WTC11 (cell line): ENCODE measurements around the gene RUNX1. TPM values are rescaled to one million over a fixed set of nuclear protein-coding genes. Genes with fewer than 3 reads are reported as not detected.

ENCODE experiments used
- ATAC-seq: fragments of 200-7000 bp; cut with Tn5 transposase; 2 replicates; pipeline ENCODE4 v1.10.0; 2021; ENCODE audit warnings: mild to moderate bottlenecking, moderate library complexity
- CTCF ChIA-PET: fragments of 300-600 bp; sonication (Branson Sonifier 250); formaldehyde crosslinking; loops from one replicate; lab custom pipeline; 2021; ENCODE audit warnings: antibody characterized with exemption; lab: Charles Lee
- POLR2A ChIA-PET: fragments of 350-600 bp; sonication (Branson Sonifier 250); formaldehyde crosslinking; loops from one replicate; lab custom pipeline; 2021; ENCODE audit warnings: antibody characterized with exemption; lab: Charles Lee
- DNase-seq: peaks from one replicate; pipeline ENCODE4 v3.0.0; 2021; ENCODE audit warnings: low spot score
- H3K27ac Mint-ChIP-seq: 2 replicates; pipeline ENCODE4 v1.8.0; 2021; ENCODE audit warnings: mixed read lengths
- H3K27me3 Mint-ChIP-seq: 2 replicates; pipeline ENCODE4 v1.8.0; 2021; ENCODE audit warnings: low read depth, mild to moderate bottlenecking, moderate library complexity, mixed read lengths
- H3K36me3 Mint-ChIP-seq: 2 replicates; pipeline ENCODE4 v1.8.0; 2021; ENCODE audit warnings: mixed read lengths
- H3K4me1 Mint-ChIP-seq: 2 replicates; pipeline ENCODE4 v1.8.0; 2022; ENCODE audit warnings: mixed read lengths
- H3K4me3 Mint-ChIP-seq: 2 replicates; pipeline ENCODE4 v1.8.0; 2021; ENCODE audit warnings: mild to moderate bottlenecking, moderate library complexity, mixed read lengths
- H3K9me3 Mint-ChIP-seq: 2 replicates; pipeline ENCODE4 v1.8.0; 2021; ENCODE audit warnings: mixed read lengths
- ELF4 ChIP-seq: sonication (generic); formaldehyde crosslinking; IDR thresholded peaks from 2 replicates; pipeline ENCODE4 v1.8.1; 2022; ENCODE audit warnings: low read depth, mild to moderate bottlenecking, moderate library complexity, missing genetic modification reagents
- EMX1 ChIP-seq: fragments of 250-450 bp; sonication (Bioruptor Pico); IDR thresholded peaks from 2 replicates; pipeline ENCODE4 v1.8.0; 2021; ENCODE audit warnings: mild to moderate bottlenecking
- GABPB1 ChIP-seq: sonication (generic); formaldehyde crosslinking; IDR thresholded peaks from 2 replicates; pipeline ENCODE4 v1.8.1; 2023; ENCODE audit warnings: mild to moderate bottlenecking, missing genetic modification reagents
- GTF2I ChIP-seq: fragments of 250-450 bp; sonication (Bioruptor Pico); conservative IDR thresholded peaks from 2 replicates; pipeline ENCODE4 v1.4.0; 2021; ENCODE audit warnings: mild to moderate bottlenecking
- NFATC4 ChIP-seq: fragments of 250-450 bp; sonication (Bioruptor Pico); IDR thresholded peaks from 2 replicates; pipeline ENCODE4 v1.9.0; 2021; ENCODE audit warnings: mild to moderate bottlenecking
- NR1H2 ChIP-seq: sonication (generic); formaldehyde crosslinking; IDR thresholded peaks from 2 replicates; pipeline ENCODE4 v1.9.0; 2021; ENCODE audit warnings: mild to moderate bottlenecking, moderate library complexity, missing genetic modification reagents
- RELA ChIP-seq: sonication (generic); formaldehyde crosslinking; IDR thresholded peaks from 2 replicates; pipeline ENCODE4 v1.8.1; 2022; ENCODE audit warnings: missing genetic modification reagents, mild to moderate bottlenecking, borderline replicate concordance
- SMAD3 ChIP-seq: sonication (generic); formaldehyde crosslinking; IDR thresholded peaks from 2 replicates; pipeline ENCODE4 v1.8.0; 2022; ENCODE audit warnings: missing genetic modification reagents, mild to moderate bottlenecking, borderline replicate concordance
- TEAD1 ChIP-seq: sonication (generic); formaldehyde crosslinking; IDR thresholded peaks from 2 replicates; pipeline ENCODE4 v1.8.0; 2022; ENCODE audit warnings: mild to moderate bottlenecking, missing genetic modification reagents
- TEAD4 ChIP-seq: sonication (generic); formaldehyde crosslinking; IDR thresholded peaks from 2 replicates; pipeline ENCODE4 v1.8.0; 2022; ENCODE audit warnings: mild to moderate bottlenecking, missing genetic modification reagents
- ZBTB21 ChIP-seq: sonication (generic); formaldehyde crosslinking; IDR thresholded peaks from 2 replicates; pipeline ENCODE4 v1.8.1; 2023; ENCODE audit warnings: mild to moderate bottlenecking, missing genetic modification reagents, borderline replicate concordance
- ZNF121 ChIP-seq: sonication (generic); formaldehyde crosslinking; IDR thresholded peaks from 2 replicates; pipeline ENCODE4 v1.8.0; 2023; ENCODE audit warnings: missing genetic modification reagents
- ZNF396 ChIP-seq: fragments of 250-450 bp; sonication (Bioruptor Pico); IDR thresholded peaks from 2 replicates; pipeline ENCODE4 v1.8.0; 2021; ENCODE audit warnings: mild to moderate bottlenecking, moderate library complexity, borderline replicate concordance
- total RNA-seq: library from RNA; stranded (reverse); gene quantifications from 3 replicates; pipeline ENCODE4 v1.2.3, GENCODE V29; 2021
- TF ChIP-seq, protein P1 (sequence below): sonication (generic); formaldehyde crosslinking; IDR thresholded peaks from 2 replicates; pipeline ENCODE4 v1.8.0; 2022; ENCODE audit warnings: mild to moderate bottlenecking, missing genetic modification reagents
- TF ChIP-seq, protein P2 (sequence below): sonication (generic); formaldehyde crosslinking; IDR thresholded peaks from 2 replicates; pipeline ENCODE4 v1.8.1; 2022; ENCODE audit warnings: mild to moderate bottlenecking, moderate library complexity, missing genetic modification reagents
- TF ChIP-seq, protein P3 (sequence below): fragments of 250-450 bp; sonication (Bioruptor Pico); IDR thresholded peaks from 2 replicates; pipeline ENCODE4 v2.1.2; 2022; ENCODE audit warnings: mild to moderate bottlenecking, moderate library complexity
- TF ChIP-seq, protein P4 (sequence below): sonication (generic); formaldehyde crosslinking; IDR thresholded peaks from 2 replicates; pipeline ENCODE4 v1.8.1; 2022; ENCODE audit warnings: missing genetic modification reagents, borderline replicate concordance
- TF ChIP-seq, protein P5 (sequence below): sonication (generic); formaldehyde crosslinking; IDR thresholded peaks from 2 replicates; pipeline ENCODE4 v1.8.0; 2022; ENCODE audit warnings: mild to moderate bottlenecking, missing genetic modification reagents
- TF ChIP-seq, protein P6 (sequence below): sonication (generic); formaldehyde crosslinking; conservative IDR thresholded peaks from 2 replicates; pipeline ENCODE4 v1.8.1; 2023; ENCODE audit warnings: mild to moderate bottlenecking, low read depth, missing genetic modification reagents, moderate library complexity
- TF ChIP-seq, protein P7 (sequence below): fragments of 250-450 bp; sonication (Bioruptor Pico); IDR thresholded peaks from 2 replicates; pipeline ENCODE4 v1.9.0; 2021; ENCODE audit warnings: mild to moderate bottlenecking

Gene RUNX1
- total RNA-seq, 1 experiment from 2014 or later: 2.2 TPM

DNA sequence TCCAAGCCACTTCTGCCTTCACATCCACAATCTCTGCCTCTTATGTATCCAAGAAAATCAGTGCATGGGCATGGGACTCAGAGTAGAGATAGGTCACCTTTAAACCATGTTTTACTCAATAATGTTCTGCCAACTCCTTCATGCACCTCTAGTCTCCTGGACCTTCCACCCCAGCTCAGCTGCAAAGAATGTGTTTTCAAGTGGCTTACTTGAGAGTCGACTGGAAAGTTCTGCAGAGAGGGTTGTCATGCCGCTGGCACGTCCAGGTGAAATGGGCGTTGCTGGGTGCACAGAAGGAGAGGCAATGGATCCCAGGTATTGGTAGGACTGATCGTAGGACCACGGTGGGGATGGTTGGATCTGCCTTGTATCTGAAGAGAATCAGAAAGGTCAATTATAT is 250.0 kb downstream of the RUNX1 start:
- Mint-ChIP-seq H3K4me3 (no peak overlapping the region), H3K27me3 (no peaks in the 10 kb centered on the region; the same call in 1 of the 2 replicates), H3K27ac (no peak overlapping the region), H3K4me1 (peaks cover 22% of the 10 kb centered on the region), H3K9me3 (peaks cover 2% of the 10 kb centered on the region), H3K36me3 (no peaks in the 10 kb centered on the region)
- DNase-seq (no peak), ATAC-seq (no peak)
- TF ChIP-seq NFATC4 (no peak), ZBTB21 (CRISPR knock-in tag) (no peak), ZNF396 (CRISPR knock-in tag) (no peak), SMAD3 (CRISPR knock-in tag) (no peak), ZNF121 (no peak), TEAD1 (CRISPR knock-in tag) (no peak), RELA (no peak), TEAD4 (CRISPR knock-in tag) (no peak), GABPB1 (CRISPR knock-in tag) (no peak), GTF2I (CRISPR knock-in tag) (no peak), NR1H2 (CRISPR knock-in tag) (no peak), EMX1 (CRISPR knock-in tag) (no peak)
- TF ChIP-seq, protein P1, sequence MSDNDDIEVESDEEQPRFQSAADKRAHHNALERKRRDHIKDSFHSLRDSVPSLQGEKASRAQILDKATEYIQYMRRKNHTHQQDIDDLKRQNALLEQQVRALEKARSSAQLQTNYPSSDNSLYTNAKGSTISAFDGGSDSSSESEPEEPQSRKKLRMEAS: no peak
- TF ChIP-seq, protein P2, sequence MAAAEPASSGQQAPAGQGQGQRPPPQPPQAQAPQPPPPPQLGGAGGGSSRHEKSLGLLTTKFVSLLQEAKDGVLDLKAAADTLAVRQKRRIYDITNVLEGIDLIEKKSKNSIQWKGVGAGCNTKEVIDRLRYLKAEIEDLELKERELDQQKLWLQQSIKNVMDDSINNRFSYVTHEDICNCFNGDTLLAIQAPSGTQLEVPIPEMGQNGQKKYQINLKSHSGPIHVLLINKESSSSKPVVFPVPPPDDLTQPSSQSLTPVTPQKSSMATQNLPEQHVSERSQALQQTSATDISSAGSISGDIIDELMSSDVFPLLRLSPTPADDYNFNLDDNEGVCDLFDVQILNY: no peak
- TF ChIP-seq, protein P3, sequence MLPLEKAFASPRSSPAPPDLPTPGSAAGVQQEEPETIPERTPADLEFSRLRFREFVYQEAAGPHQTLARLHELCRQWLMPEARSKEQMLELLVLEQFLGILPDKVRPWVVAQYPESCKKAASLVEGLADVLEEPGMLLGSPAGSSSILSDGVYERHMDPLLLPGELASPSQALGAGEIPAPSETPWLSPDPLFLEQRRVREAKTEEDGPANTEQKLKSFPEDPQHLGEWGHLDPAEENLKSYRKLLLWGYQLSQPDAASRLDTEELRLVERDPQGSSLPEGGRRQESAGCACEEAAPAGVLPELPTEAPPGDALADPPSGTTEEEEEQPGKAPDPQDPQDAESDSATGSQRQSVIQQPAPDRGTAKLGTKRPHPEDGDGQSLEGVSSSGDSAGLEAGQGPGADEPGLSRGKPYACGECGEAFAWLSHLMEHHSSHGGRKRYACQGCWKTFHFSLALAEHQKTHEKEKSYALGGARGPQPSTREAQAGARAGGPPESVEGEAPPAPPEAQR (CRISPR knock-in tag): no peak
- TF ChIP-seq, protein P4, sequence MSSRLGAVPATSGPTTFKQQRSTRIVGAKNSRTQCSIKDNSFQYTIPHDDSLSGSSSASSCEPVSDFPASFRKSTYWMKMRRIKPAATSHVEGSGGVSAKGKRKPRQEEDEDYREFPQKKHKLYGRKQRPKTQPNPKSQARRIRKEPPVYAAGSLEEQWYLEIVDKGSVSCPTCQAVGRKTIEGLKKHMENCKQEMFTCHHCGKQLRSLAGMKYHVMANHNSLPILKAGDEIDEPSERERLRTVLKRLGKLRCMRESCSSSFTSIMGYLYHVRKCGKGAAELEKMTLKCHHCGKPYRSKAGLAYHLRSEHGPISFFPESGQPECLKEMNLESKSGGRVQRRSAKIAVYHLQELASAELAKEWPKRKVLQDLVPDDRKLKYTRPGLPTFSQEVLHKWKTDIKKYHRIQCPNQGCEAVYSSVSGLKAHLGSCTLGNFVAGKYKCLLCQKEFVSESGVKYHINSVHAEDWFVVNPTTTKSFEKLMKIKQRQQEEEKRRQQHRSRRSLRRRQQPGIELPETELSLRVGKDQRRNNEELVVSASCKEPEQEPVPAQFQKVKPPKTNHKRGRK (CRISPR knock-in tag): no peak
- TF ChIP-seq, protein P5, sequence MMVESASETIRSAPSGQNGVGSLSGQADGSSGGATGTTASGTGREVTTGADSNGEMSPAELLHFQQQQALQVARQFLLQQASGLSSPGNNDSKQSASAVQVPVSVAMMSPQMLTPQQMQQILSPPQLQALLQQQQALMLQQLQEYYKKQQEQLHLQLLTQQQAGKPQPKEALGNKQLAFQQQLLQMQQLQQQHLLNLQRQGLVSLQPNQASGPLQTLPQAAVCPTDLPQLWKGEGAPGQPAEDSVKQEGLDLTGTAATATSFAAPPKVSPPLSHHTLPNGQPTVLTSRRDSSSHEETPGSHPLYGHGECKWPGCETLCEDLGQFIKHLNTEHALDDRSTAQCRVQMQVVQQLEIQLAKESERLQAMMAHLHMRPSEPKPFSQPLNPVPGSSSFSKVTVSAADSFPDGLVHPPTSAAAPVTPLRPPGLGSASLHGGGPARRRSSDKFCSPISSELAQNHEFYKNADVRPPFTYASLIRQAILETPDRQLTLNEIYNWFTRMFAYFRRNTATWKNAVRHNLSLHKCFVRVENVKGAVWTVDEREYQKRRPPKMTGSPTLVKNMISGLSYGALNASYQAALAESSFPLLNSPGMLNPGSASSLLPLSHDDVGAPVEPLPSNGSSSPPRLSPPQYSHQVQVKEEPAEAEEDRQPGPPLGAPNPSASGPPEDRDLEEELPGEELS: no peak
- POLR2A ChIA-PET: no interaction called here
- CTCF ChIA-PET: interaction anchor here (4.8 kb wide), 1 partner anchor 53 kb away, joined by 36 read pairs; no protein-coding TSS in a partner anchor

DNA sequence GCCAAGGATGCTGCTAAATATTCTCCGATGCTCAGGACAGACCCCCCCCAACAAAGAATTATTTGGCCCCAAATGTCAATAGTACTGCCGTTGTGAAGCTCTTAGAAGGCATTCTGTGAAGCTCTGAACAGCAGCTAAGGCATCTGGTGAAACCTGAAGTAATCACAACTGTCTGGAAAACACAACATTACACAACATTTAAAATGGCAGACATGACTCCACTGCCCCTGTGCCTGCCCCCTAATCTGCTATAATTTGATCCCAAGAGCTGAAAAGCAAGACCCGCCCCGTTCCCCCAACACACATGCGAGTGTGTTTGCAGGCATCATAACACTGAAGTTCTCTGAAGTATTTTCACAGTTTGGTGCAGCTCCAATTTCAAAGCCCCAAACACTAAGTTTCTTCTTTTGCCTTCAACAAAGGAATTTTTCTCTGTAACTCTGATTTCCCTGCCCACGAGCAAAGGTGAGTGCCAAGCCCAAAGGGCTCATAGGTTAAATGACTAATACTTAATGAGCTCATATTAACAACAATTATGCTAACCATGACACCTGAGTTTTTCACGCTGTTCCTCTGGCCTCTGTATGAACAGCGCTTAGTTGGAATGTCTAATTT is 251.1 kb downstream of the RUNX1 start:
- H3K27me3 Mint-ChIP-seq: no peaks in the 10 kb centered on the region; the same call in 1 of the 2 replicates
- H3K9me3 Mint-ChIP-seq: no peaks in the 10 kb centered on the region
- H3K4me3 Mint-ChIP-seq: no peak overlapping the region
- peaks cover 22% of the 10 kb centered on the region for H3K4me1 Mint-ChIP-seq
- ChIA-PET POLR2A (no interaction called here), CTCF (interaction anchor here (4.8 kb wide), 1 partner anchor 52 kb away, joined by 36 read pairs; no protein-coding TSS in a partner anchor)
- H3K36me3 Mint-ChIP-seq: no peaks in the 10 kb centered on the region
- no peak for DNase-seq
- H3K27ac Mint-ChIP-seq: no peak overlapping the region
- ATAC-seq: no peak
- TF ChIP-seq, protein P6, sequence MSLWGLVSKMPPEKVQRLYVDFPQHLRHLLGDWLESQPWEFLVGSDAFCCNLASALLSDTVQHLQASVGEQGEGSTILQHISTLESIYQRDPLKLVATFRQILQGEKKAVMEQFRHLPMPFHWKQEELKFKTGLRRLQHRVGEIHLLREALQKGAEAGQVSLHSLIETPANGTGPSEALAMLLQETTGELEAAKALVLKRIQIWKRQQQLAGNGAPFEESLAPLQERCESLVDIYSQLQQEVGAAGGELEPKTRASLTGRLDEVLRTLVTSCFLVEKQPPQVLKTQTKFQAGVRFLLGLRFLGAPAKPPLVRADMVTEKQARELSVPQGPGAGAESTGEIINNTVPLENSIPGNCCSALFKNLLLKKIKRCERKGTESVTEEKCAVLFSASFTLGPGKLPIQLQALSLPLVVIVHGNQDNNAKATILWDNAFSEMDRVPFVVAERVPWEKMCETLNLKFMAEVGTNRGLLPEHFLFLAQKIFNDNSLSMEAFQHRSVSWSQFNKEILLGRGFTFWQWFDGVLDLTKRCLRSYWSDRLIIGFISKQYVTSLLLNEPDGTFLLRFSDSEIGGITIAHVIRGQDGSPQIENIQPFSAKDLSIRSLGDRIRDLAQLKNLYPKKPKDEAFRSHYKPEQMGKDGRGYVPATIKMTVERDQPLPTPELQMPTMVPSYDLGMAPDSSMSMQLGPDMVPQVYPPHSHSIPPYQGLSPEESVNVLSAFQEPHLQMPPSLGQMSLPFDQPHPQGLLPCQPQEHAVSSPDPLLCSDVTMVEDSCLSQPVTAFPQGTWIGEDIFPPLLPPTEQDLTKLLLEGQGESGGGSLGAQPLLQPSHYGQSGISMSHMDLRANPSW: no peak
- TF ChIP-seq TEAD1 (CRISPR knock-in tag) (no peak), ELF4 (CRISPR knock-in tag) (no peak), GTF2I (CRISPR knock-in tag) (no peak)
- TF ChIP-seq, protein P7, sequence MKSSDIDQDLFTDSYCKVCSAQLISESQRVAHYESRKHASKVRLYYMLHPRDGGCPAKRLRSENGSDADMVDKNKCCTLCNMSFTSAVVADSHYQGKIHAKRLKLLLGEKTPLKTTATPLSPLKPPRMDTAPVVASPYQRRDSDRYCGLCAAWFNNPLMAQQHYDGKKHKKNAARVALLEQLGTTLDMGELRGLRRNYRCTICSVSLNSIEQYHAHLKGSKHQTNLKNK (CRISPR knock-in tag): no peak
